G401.6 (cell line): Measurements from ENCODE around the gene APBA2.
"Not testable (repeated sequence)": the region's sequence is repeated elsewhere in the genome, so short reads cannot be mapped to it uniquely, and the experiment has no call there.

ENCODE experiments used
- FAIRE-seq: peaks from 2 replicates; lab custom pipeline; 2012; peaks lifted over from hg19 to GRCh38; lab: Jason Lieb, UNC

The APBA2 gene

GRCh38 chr15:28885630-28886430, at the start of gene APBA2:
Gene APBA2, plus strand, starts transcription at chr15:28885974. Its CDS starts 167,911 bp downstream, at chr15:29053885.
- FAIRE-seq = no peak

GRCh38 chr15:28840285-28840684, 45.5 kb upstream of the APBA2 start:
- FAIRE-seq = not testable (repeated sequence)

GRCh38 chr15:28842210-28842609, 43.6 kb upstream of the APBA2 start:
- not testable (repeated sequence) for FAIRE-seq

GRCh38 chr15:28843520-28843919, 42.3 kb upstream of the APBA2 start:
- FAIRE-seq = not testable (repeated sequence)

GRCh38 chr15:28844147-28844546, 41.6 kb upstream of the APBA2 start:
- not testable (repeated sequence) for FAIRE-seq

GRCh38 chr15:28847247-28847646, 38.5 kb upstream of the APBA2 start:
- FAIRE-seq = not testable (repeated sequence)

GRCh38 chr15:28847959-28848358, 37.8 kb upstream of the APBA2 start:
- FAIRE-seq = not testable (repeated sequence)

- not testable (repeated sequence) for FAIRE-seq
These were observed 37.3 kb upstream of the APBA2 start, which contains the start of gene GOLGA6L7 for GRCh38 chr15:28848521-28848920. Gene GOLGA6L7, minus strand, starts transcription at chr15:28848644. Its CDS starts 95 bp downstream, at chr15:28848549.

- FAIRE-seq = not testable (repeated sequence)
These were observed 36.5 kb upstream of the APBA2 start for GRCh38 chr15:28849271-28849670.

GRCh38 chr15:28849766-28850165, 36.0 kb upstream of the APBA2 start:
- FAIRE-seq = not testable (repeated sequence)

- FAIRE-seq = not testable (repeated sequence)
These were observed 32.1 kb upstream of the APBA2 start for GRCh38 chr15:28853654-28854053.

- not testable (repeated sequence) for FAIRE-seq
These were observed 31.2 kb upstream of the APBA2 start for GRCh38 chr15:28854578-28854977.

GRCh38 chr15:28861031-28861534, 24.7 kb upstream of the APBA2 start:
- FAIRE-seq = no peak

- not testable (repeated sequence) for FAIRE-seq
These were observed 24.0 kb upstream of the APBA2 start for GRCh38 chr15:28861589-28862293.

GRCh38 chr15:28868744-28869345, 16.9 kb upstream of the APBA2 start:
- no peak for FAIRE-seq

GRCh38 chr15:28871168-28871567, 14.6 kb upstream of the APBA2 start:
- FAIRE-seq = no peak

- FAIRE-seq = no peak
These were observed 12.8 kb upstream of the APBA2 start for GRCh38 chr15:28873006-28873405.

GRCh38 chr15:28873585-28874190, 12.1 kb upstream of the APBA2 start:
- no peak for FAIRE-seq

GRCh38 chr15:28875461-28876000, 10.2 kb upstream of the APBA2 start:
- no peak for FAIRE-seq

- FAIRE-seq = no peak
These were observed 9.5 kb upstream of the APBA2 start for GRCh38 chr15:28876131-28876844.

GRCh38 chr15:28876845-28877185, 9.0 kb upstream of the APBA2 start:
- no peak for FAIRE-seq
